Kidney epithelial cell (primary cell): Measurements from ENCODE around the gene HOXA11. TPM values are rescaled to one million over a fixed set of nuclear protein-coding genes. Genes with fewer than 3 reads are reported as not detected.

Experiments
- DNase-seq: peaks from one replicate; pipeline ENCODE4 v3.0.0-alpha.2; 2010; ENCODE audit warnings: low read depth
- H3K27me3 ChIP-seq: 2 replicates; pipeline ENCODE4 v1.6.0; 2011; ENCODE audit warnings: low read length; ENCODE audit not compliant: control insufficient read depth, insufficient read depth
- H3K36me3 ChIP-seq: 2 replicates; pipeline ENCODE4 v1.5.1; 2011; ENCODE audit warnings: low read length; ENCODE audit not compliant: control insufficient read depth, insufficient read depth
- H3K4me3 ChIP-seq: 2 replicates; pipeline ENCODE4 v1.5.1; 2011; ENCODE audit warnings: low read depth, mild to moderate bottlenecking, control low read depth, low read length
- total RNA-seq: library from RNA; depleted of rRNA; stranded (reverse); fragments of >200 nt; gene quantifications from 2 replicates; pipeline ENCODE4 v1.2.3, GENCODE V29; 2015
- TF ChIP-seq, protein P1 (sequence below): IDR thresholded peaks from 2 replicates; pipeline ENCODE4 v1.5.1; 2011; ENCODE audit warnings: mild to moderate bottlenecking, moderate library complexity, low read length, control low read depth, inconsistent platforms; ENCODE audit not compliant: insufficient read depth, poor library complexity, severe bottlenecking

HOXA11 gene
- total RNA-seq, 1 donor from 2014 or later, result 17.3 TPM

DNA sequence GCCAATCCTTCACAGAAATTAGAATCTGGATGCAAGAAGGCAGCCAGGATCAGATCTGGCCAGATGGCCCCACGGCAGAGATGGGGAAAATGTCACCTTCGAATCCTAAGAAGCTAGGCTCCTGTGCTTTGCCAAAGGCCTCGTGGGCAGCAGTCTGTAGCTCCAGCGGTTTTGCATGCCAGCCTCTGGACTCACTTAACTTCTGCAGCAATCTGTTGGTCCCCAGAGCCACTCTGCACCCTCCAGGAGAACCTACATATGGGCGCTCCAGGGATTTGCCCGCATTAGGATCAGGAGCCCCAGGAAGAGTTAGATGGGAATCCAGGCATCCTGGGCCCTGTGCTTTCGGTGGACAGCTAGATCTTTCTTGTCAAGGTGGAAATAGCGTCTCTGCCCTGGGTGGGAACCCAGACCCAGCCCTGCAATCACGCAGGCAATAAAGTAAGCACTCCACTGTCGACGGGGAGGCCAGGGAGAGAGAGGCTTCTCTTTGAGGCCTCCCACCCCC is 25.0 kb upstream of the HOXA11 start:
- TF ChIP-seq, protein P1, sequence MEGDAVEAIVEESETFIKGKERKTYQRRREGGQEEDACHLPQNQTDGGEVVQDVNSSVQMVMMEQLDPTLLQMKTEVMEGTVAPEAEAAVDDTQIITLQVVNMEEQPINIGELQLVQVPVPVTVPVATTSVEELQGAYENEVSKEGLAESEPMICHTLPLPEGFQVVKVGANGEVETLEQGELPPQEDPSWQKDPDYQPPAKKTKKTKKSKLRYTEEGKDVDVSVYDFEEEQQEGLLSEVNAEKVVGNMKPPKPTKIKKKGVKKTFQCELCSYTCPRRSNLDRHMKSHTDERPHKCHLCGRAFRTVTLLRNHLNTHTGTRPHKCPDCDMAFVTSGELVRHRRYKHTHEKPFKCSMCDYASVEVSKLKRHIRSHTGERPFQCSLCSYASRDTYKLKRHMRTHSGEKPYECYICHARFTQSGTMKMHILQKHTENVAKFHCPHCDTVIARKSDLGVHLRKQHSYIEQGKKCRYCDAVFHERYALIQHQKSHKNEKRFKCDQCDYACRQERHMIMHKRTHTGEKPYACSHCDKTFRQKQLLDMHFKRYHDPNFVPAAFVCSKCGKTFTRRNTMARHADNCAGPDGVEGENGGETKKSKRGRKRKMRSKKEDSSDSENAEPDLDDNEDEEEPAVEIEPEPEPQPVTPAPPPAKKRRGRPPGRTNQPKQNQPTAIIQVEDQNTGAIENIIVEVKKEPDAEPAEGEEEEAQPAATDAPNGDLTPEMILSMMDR, result no peak
- no peaks in the 10 kb centered on the region for H3K36me3 ChIP-seq
- peaks cover 86% of the 10 kb centered on the region for H3K27me3 ChIP-seq
- no peak overlapping the region for H3K4me3 ChIP-seq
- DNase-seq, result no peak

DNA sequence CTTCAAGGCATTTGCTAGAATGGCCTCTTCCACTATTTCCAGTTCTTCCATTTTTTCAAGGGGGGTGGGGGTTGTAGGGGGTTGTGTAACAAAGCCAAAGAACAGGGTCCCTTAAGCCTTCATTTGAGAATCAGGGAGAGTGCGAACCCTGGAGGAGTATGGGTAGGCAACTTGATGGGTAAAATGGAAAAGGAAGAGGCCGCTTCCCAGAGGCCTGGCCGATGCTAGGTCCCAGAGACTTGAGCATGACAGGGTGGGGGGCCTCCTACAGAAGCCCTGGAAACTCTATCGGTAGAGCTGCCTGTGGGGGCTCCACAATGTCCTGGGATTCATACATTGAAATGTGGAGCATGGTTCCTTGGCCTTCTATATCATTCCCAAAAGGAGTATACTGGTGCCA is 24.0 kb upstream of the HOXA11 start:
- TF ChIP-seq, protein P1, result no peak
- DNase-seq, result no peak
- H3K27me3 ChIP-seq, result peaks cover 86% of the 10 kb centered on the region
- H3K4me3 ChIP-seq, result no peak overlapping the region
- H3K36me3 ChIP-seq, result no peaks in the 10 kb centered on the region

DNA sequence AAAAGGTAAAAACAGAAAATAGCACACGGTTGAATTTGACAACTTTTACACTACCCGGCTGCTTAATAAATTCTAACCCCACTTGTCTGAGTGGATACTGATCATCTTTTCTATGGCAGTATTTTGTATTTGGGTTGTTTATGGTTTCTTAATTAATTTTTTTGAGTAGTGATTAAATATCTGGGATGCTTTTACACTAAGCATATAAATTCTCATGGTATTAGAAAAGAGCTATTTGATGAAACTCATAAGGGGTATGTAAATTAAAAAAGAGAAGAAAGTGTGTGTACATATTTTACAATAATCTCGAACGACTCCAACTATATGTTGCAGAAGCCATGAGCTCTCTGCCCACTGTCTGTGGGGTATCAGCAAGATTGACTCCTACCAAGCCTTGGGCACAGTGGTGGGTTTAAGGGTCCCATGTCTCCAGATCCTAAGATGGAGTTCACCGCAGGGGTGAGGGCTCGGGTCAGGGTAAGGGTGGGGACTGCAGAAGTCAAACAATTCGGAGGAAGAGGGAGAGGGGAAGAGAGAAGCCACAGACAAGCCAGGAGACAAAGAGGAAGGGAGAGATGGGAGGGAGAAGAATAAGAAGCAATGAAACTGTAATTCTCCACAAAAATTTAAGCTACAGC is 22.4 kb upstream of the HOXA11 start:
- TF ChIP-seq, protein P1, result no peak
- Histone ChIP-seq H3K27me3 (peaks cover 84% of the 10 kb centered on the region), H3K36me3 (no peaks in the 10 kb centered on the region), H3K4me3 (no peak overlapping the region)
- DNase-seq, result no peak

DNA sequence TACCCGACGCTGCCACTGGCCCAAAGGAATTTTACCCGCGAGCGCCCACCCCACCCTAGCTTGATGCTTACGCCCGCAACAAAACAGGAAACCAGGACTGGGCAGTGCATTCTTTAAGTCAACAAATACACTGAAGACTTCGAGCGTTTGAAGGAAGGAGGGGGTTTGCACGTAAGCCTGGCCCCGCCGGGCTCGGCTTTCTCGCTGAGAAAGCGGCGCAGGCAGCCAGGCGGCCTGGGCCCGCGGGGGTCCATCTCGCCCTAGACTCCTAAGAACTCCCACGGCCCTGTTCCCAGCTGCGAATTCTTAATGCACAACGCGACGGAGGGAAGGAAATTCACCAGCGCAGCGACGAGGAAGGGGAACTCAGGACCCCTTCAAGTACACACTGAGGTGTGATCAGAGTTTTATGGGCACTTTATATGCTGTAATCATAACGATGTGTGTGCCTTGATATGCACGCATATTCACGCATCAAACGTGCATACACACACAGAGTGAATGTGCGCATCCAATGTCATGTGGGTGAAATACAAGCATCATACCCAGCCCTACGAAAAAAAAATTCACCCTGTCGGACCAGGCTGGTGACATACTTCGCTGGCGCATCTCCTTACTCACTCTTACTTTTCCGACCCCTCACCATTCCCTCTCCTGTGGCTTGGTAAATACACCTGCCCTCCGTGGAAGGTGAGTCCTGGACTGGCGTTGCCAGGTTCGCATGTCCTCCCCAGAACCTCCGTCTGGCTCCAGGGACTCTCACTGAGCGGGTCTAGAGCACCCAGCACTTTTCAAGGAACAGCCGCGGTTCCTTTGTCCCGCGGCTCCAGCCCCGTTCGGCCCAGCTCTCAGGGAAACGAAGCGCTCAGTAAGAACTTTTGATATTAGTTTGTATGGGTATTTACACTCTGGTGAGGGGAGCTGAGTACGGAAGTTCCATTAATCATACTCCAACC is 20.6 kb upstream of the HOXA11 start:
- Histone ChIP-seq H3K27me3 (peaks cover 88% of the 10 kb centered on the region), H3K36me3 (no peaks in the 10 kb centered on the region), H3K4me3 (no peak overlapping the region)
- DNase-seq, result no peak
- TF ChIP-seq, protein P1, result no peak

DNA sequence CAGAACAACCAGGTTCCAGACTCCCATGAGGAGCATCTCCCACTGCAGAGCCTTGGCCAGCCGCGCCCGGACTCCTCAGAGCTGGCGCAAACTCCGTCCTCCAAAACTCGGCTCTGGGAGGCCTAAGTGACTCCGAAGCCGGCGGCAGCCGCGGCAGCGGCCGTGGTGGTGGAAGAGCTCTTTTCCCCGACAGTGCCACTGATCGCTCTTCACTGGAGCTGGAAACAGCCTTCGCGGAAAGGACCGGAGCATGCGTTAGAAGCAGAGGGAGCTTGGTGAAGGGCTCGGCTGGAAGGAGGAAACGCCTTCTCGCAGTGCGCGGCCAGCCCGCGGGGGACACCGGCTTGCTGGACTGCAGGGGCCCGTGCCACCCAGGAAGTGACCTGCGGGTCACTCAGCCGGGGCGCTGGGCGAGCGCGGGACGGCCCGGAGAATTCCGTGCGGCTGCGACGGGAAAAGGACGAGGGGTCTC is 19.9 kb upstream of the HOXA11 start:
- no peak overlapping the region for H3K4me3 ChIP-seq
- peaks cover 86% of the 10 kb centered on the region for H3K27me3 ChIP-seq
- H3K36me3 ChIP-seq, result no peaks in the 10 kb centered on the region
- TF ChIP-seq, protein P1, result no peak
- DNase-seq, result no peak
